GM19043 (cell line): ENCODE data around the gene HEATR1.
"Not testable (repeated sequence)": the region's sequence is repeated elsewhere in the genome, so short reads cannot be mapped to it uniquely, and the experiment has no call there.

Experiments used
- ATAC-seq: cut with Tn5 transposase; IDR thresholded peaks from one replicate; pipeline ENCODE4 v1.9.1; 2021; ENCODE audit warnings: low read depth; ENCODE audit not compliant: unreplicated experiment

The HEATR1 gene

DNA sequence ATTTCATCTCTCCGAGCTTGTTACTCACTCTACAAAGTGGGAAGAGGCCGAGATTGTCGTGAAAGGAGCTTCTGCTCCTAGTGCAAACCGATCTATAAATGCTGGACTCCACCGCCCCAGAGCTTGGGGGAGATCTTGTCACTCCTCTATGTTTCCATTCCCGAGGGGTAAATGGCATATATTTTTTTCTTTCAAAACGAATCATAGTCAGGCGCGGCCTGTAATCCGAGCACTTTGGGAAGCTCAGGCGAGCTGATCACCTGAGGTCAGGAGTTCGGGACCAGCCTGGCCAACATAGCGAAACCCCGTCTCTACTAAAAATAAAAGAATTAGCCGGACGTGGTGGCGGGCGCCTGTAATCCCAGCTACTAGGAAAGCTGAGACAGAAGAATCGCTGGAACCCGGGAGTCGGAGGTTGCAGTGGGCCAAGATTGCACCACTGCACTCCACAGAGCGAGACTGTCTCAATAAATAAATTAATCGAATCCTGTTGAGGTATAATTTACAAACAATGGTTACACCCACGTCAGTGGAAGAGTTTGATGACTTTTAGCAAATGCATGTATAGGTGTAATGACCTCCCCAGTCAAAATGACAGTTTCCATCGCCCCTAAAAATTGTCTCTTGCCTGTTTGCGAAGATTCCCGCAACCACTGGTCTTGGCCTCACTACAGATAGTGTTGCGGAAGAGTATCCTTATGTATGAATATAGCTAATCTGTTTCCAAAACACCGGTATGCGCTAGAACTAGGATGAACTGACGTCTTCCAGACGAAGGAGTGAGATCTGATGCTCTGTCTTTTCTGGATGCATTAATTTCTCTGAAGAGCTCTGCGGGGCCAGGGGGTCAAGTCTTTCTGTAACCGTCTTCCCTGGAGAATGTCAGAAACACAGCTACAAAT lies 840 bp upstream of the HEATR1 start:
- ATAC-seq: no peak

DNA sequence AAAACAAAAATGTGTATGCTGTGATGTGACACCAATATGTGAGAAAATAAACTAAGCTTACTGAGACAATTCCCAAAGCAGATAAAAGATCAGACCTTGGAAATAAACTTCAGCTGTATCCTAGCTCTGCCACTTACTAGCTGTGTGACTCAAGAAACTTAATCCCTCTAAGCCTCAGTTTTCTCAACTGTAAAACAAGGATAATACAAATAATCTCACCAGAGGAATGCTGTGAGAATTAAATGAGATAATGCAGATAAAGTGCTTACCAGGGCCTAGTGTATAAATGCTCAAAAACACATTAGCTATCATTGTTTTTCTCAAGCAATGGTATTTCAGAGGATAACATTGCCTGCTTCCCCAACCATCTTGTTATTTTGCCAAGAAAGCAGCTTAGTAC lies 2.1 kb downstream of the HEATR1 start:
- no peak for ATAC-seq

GRCh38 chr1:236590553-236591150 lies 13.7 kb downstream of the HEATR1 start:
- ATAC-seq: no peak

DNA sequence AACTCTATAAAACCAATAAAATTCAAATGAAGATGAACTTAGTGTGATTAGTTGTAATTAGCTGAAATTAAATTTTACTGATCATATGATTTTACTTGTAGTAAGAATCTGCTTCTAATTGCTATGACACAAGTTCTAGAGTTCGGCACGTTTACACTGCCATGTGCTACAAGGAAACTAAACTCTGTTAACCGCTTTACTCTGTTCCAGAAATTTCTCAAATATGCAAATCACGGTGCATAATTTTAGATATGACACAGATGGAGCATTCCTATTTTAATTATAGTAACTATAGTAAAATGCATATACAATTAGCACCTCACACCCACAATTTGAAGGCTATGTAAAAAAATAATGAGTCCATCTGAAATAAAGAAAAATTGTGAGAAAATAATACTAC lies 14.8 kb downstream of the HEATR1 start:
- no peak for ATAC-seq

- ATAC-seq: no peak
Observed at GRCh38 chr1:236581528-236581927, 22.8 kb downstream of the HEATR1 start.

- not testable (repeated sequence) for ATAC-seq
Observed at GRCh38 chr1:236580404-236580803, 23.9 kb downstream of the HEATR1 start.

DNA sequence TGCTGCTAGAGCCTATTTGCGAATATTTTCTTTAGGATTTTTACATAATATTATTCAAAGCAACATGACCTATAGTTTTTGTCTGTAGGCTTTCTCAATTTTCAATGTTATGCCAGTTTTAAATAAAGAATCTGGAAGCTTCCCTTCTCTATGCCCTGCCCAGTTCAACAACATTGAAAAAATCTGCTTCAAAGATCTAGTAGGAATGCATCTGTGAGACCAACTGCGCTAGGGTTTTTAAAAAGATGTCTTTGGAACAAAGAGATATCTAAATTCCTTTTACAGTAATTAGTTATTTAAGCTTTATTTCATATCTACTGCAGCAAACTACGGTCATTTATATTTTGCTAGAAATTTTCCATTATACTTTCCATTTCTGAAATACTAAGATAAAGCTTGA lies 25.7 kb downstream of the HEATR1 start:
- no peak for ATAC-seq

DNA sequence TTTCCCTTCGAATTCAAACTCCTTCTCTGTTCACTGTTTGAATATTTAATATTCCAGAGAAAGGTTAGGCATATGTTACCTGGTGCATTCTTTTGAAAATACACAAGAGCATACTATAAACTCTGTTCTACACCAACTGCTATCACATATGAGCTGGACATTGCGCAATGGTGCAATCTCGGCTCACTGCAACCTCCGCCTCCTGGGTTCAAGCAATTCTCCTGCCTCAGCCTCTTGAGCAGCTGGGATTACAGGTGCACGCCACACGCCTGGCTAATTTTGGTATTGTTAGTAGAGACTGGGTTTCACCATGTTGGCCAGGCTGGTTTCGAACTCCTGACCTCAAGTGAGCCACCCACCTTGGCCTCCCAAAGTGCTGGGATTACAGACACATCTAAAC lies 27.3 kb downstream of the HEATR1 start:
- ATAC-seq: not testable (repeated sequence)

DNA sequence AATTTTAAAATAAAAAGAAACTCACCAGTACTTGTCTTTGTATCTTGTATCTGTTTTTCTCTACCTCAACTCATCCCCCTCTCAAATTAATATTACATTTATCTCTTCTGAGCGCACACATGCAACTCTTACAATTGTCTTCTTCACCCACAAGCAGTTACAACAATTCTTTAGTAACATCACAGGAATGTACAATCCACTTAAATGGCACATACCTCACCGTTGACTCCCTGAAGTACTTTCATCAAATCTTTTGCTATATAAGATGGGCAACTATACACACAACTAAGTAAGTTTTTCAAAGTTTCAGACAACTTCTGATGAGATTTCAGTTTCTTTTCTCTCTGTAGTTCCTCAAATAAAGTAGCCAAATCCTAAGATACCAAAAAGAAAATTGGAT lies 28.3 kb downstream of the HEATR1 start:
- no peak for ATAC-seq

GRCh38 chr1:236575523-236575922 lies 28.8 kb downstream of the HEATR1 start:
- no peak for ATAC-seq

DNA sequence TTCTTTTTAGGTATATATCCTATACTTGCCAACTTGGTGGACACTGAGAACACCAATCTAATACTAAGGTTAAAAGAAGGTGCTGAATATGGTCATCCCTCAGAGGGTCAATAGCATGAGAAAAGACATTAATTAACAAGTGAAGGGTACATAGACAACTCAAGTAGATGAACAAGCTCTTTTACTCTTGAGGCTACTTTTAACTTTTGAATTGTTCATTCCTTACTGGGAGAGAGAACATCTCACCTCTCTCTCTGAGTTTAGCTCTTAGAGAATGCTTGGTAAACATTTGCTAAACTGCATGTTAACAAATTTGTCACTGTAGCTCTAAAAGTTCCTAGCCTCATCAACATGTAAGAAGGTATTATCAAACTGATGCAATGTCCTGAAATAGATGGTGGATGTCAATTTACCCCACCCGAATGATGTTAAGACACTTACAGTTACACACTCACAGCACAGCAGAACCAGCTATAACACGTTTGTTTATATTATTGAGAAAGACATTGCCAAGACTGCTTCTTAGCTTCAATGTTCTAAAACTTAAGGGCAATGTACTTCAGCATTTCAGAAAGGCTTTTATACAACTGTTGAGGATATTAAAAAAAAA lies 35.9 kb downstream of the HEATR1 start:
- no peak for ATAC-seq

GRCh38 chr1:236565530-236565929 lies 38.8 kb downstream of the HEATR1 start:
- no peak for ATAC-seq

DNA sequence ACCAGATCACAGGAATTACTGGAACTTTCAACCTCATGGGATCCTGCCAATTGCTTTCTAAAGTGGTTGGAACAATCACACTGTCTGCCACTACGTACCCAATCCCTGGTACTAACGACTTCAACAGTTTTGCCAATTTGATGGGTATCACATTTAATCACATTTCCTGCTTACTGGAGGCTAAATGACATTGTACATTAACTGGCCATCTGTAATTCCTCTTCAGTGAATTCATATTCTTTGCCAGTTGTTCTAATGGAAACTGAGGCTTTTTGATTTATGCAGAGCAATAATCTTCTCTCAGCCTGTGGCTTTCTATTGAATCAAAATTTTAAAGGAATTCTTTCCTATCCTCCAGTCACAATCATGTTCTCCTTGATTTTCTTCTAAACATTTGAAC lies 42.3 kb downstream of the HEATR1 start:
- ATAC-seq: no peak

DNA sequence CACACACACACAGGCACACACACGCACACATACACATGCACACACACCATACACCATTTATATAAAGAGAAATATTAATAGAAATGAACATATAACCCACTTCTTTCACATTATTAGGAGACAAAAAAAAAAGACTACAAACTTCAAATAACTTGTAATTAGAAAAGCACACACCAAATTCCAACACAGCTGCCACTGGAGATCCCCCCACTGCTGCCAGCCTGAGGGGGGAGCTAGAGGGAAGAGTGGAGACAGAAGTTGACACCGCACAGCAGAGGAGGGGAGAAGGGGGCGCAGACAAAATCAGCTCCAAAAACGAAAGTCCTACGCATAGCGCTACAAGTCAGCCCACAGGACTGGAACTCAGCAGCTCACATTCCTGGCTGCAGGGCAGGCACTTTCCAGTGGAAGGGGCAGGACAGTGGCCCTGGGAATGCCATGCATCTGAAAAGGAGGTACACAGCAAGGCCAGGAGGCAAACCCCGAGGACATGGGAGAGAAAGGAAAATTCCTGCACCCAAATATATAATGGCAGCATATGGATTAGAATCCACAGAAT lies 44.0 kb downstream of the HEATR1 start:
- ATAC-seq: no peak

- ATAC-seq: no peak
Observed at GRCh38 chr1:236558846-236559245, 45.5 kb downstream of the HEATR1 start.

GRCh38 chr1:236558081-236558480 lies 46.2 kb downstream of the HEATR1 start:
- no peak for ATAC-seq

- no peak for ATAC-seq
Observed at GRCh38 chr1:236556606-236557005, 47.7 kb downstream of the HEATR1 start.

GRCh38 chr1:236553370-236553769 lies 50.9 kb downstream of the HEATR1 start:
- ATAC-seq: no peak

DNA sequence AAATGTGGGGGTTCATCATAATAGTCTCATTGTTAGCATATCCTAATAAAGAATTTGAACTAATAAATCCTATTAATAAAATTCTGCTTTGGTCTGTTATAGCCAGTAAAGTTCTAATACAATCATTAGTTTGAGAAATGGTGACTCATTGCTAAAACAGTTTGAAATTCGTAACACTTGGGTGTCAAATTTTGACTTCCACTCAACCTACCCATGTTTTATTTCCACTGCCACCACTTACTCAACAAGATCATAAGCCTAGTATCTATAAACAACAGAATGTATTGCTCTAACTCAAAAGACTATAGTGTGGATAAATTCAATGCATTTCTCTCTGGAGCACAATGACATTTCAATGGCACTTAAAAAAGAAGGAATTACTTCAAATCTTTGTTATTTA lies 51.4 kb downstream of the HEATR1 start:
- no peak for ATAC-seq

- ATAC-seq: no peak
Observed at GRCh38 chr1:236552096-236552495, 52.2 kb downstream of the HEATR1 start.
